WTC11 (cell line): ENCODE measurements around the gene LYST. TPM values are rescaled to one million over a fixed set of nuclear protein-coding genes. Genes with fewer than 3 reads are reported as not detected.

Experiments used
- ATAC-seq: fragments of 200-7000 bp; cut with Tn5 transposase; 2 replicates; pipeline ENCODE4 v1.10.0; 2021; ENCODE audit warnings: mild to moderate bottlenecking, moderate library complexity
- CTCF ChIA-PET: fragments of 300-600 bp; sonication (Branson Sonifier 250); formaldehyde crosslinking; loops from one replicate; lab custom pipeline; 2021; ENCODE audit warnings: antibody characterized with exemption; lab: Charles Lee
- POLR2A ChIA-PET: fragments of 350-600 bp; sonication (Branson Sonifier 250); formaldehyde crosslinking; loops from one replicate; lab custom pipeline; 2021; ENCODE audit warnings: antibody characterized with exemption; lab: Charles Lee
- DNase-seq: peaks from one replicate; pipeline ENCODE4 v3.0.0; 2021; ENCODE audit warnings: low spot score
- H3K27ac Mint-ChIP-seq: 2 replicates; pipeline ENCODE4 v1.8.0; 2021; ENCODE audit warnings: mixed read lengths
- H3K27me3 Mint-ChIP-seq: 2 replicates; pipeline ENCODE4 v1.8.0; 2021; ENCODE audit warnings: low read depth, mild to moderate bottlenecking, moderate library complexity, mixed read lengths
- H3K36me3 Mint-ChIP-seq: 2 replicates; pipeline ENCODE4 v1.8.0; 2021; ENCODE audit warnings: mixed read lengths
- H3K4me1 Mint-ChIP-seq: 2 replicates; pipeline ENCODE4 v1.8.0; 2022; ENCODE audit warnings: mixed read lengths
- H3K4me3 Mint-ChIP-seq: 2 replicates; pipeline ENCODE4 v1.8.0; 2021; ENCODE audit warnings: mild to moderate bottlenecking, moderate library complexity, mixed read lengths
- H3K9me3 Mint-ChIP-seq: 2 replicates; pipeline ENCODE4 v1.8.0; 2021; ENCODE audit warnings: mixed read lengths
- ATF1 ChIP-seq: sonication (generic); formaldehyde crosslinking; IDR thresholded peaks from 2 replicates; pipeline ENCODE4 v1.8.1; 2023; ENCODE audit warnings: mild to moderate bottlenecking, moderate library complexity, missing genetic modification reagents
- CREM ChIP-seq: sonication (generic); formaldehyde crosslinking; IDR thresholded peaks from 2 replicates; pipeline ENCODE4 v1.8.1; 2022; ENCODE audit warnings: mild to moderate bottlenecking, missing genetic modification reagents, moderate library complexity
- ELF4 ChIP-seq: sonication (generic); formaldehyde crosslinking; IDR thresholded peaks from 2 replicates; pipeline ENCODE4 v1.8.1; 2022; ENCODE audit warnings: low read depth, mild to moderate bottlenecking, moderate library complexity, missing genetic modification reagents
- ESRRA ChIP-seq: sonication (generic); formaldehyde crosslinking; IDR thresholded peaks from 2 replicates; pipeline ENCODE4 v1.8.1; 2022; ENCODE audit warnings: mild to moderate bottlenecking, missing genetic modification reagents, borderline replicate concordance
- ETV6 ChIP-seq: sonication (generic); formaldehyde crosslinking; IDR thresholded peaks from 2 replicates; pipeline ENCODE4 v1.8.1; 2022; ENCODE audit warnings: mild to moderate bottlenecking, missing genetic modification reagents
- MLX ChIP-seq: sonication (generic); formaldehyde crosslinking; IDR thresholded peaks from 2 replicates; pipeline ENCODE4 v1.8.1; 2023; ENCODE audit warnings: mild to moderate bottlenecking, missing genetic modification reagents, moderate library complexity
- MXD4 ChIP-seq: fragments of 250-450 bp; sonication (Bioruptor Pico); IDR thresholded peaks from 2 replicates; pipeline ENCODE4 v1.8.0; 2021; ENCODE audit warnings: mild to moderate bottlenecking, moderate library complexity, borderline replicate concordance
- TEAD1 ChIP-seq: sonication (generic); formaldehyde crosslinking; IDR thresholded peaks from 2 replicates; pipeline ENCODE4 v1.8.0; 2022; ENCODE audit warnings: mild to moderate bottlenecking, missing genetic modification reagents
- TEAD4 ChIP-seq: sonication (generic); formaldehyde crosslinking; IDR thresholded peaks from 2 replicates; pipeline ENCODE4 v1.8.0; 2022; ENCODE audit warnings: mild to moderate bottlenecking, missing genetic modification reagents
- ZNF423 ChIP-seq: fragments of 250-450 bp; sonication (Bioruptor Pico); IDR thresholded peaks from 2 replicates; pipeline ENCODE4 v2.1.2; 2022; ENCODE audit warnings: mild to moderate bottlenecking, moderate library complexity
- ZNF532 ChIP-seq: fragments of 250-450 bp; sonication (Bioruptor Pico); IDR thresholded peaks from 2 replicates; pipeline ENCODE4 v1.9.0; 2021; ENCODE audit warnings: mild to moderate bottlenecking, borderline replicate concordance
- total RNA-seq: library from RNA; stranded (reverse); gene quantifications from 3 replicates; pipeline ENCODE4 v1.2.3, GENCODE V29; 2021
- TF ChIP-seq, protein P1 (sequence below): sonication (generic); formaldehyde crosslinking; IDR thresholded peaks from 2 replicates; pipeline ENCODE4 v1.8.0; 2022; ENCODE audit warnings: mild to moderate bottlenecking, missing genetic modification reagents
- TF ChIP-seq, protein P2 (sequence below): sonication (generic); formaldehyde crosslinking; IDR thresholded peaks from 2 replicates; pipeline ENCODE4 v1.8.1; 2022; ENCODE audit warnings: mild to moderate bottlenecking, moderate library complexity, missing genetic modification reagents
- TF ChIP-seq, protein P3 (sequence below): fragments of 250-450 bp; sonication (Bioruptor Pico); IDR thresholded peaks from 2 replicates; pipeline ENCODE4 v2.1.2; 2022; ENCODE audit warnings: mild to moderate bottlenecking, moderate library complexity

The LYST gene
- total RNA-seq, 1 experiment from 2014 or later: 0.59 TPM

GRCh38 chr1:235642943-235643371, 223.7 kb downstream of the LYST start:
- POLR2A ChIA-PET: interaction anchor here (0.7 kb wide), 1 partner anchor 11 kb away, joined by 3 read pairs; no protein-coding TSS in a partner anchor

DNA sequence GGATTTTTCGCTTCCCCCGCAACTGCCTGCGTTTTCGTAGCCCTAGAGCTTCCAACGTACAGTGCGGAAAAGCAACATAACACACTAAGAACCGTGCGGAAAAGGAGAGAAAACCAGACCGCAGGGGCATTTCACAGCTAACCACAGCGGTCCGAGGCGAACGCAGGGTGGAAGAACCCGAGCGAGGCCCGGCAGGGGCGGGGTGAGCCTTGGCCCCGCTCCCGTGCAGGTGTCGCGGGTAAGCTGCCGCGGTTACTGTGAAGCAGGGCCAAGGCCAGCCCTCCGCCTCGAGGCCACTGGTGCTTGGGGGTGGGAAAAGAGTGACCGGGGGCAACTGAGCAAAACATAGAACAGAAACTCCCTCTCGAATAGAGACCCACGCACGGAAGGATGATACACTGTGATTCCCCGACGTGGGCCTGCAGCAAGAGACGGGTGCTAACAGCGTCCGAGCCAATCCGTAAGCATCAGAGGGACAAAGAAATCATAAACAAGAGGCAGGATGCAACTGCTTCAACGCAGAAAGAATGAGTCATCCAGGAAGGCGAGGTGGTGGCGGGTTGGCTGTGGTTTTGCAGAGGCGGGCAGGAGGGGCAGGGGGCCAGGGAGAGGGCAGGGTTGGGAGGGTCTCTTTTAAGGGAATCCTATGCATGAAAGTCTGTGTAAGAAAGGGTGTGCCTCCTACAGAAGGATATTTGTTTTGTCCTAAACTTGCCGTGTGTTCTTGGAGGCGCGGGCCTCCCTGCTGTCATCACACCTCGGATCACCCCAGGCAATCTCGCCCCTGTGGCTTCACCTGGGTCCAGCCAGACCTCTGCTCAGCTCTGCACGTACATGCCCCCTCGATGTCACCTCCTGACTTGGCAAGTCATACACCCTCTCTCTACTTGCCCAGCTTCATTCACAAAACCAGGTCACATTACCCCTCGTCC, 224.4 kb downstream of the LYST start:
- H3K36me3 Mint-ChIP-seq: no peaks in the 10 kb centered on the region
- H3K4me1 Mint-ChIP-seq: peaks cover 57% of the 10 kb centered on the region
- POLR2A ChIA-PET: interaction anchor here (0.7 kb wide), 1 partner anchor 11 kb away, joined by 3 read pairs; no protein-coding TSS in a partner anchor
- no peaks in the 10 kb centered on the region for H3K9me3 Mint-ChIP-seq
- CTCF ChIA-PET: interaction anchor here (1.0 to 2.1 kb wide), 6 partner anchors 9 to 138 kb away, joined by 4 to 9 read pairs (median 4); partner anchors contain the start of gene B3GALNT2
- TF ChIP-seq ESRRA (CRISPR knock-in tag) (no peak), TEAD4 (CRISPR knock-in tag) (no peak)
- TF ChIP-seq, protein P1, sequence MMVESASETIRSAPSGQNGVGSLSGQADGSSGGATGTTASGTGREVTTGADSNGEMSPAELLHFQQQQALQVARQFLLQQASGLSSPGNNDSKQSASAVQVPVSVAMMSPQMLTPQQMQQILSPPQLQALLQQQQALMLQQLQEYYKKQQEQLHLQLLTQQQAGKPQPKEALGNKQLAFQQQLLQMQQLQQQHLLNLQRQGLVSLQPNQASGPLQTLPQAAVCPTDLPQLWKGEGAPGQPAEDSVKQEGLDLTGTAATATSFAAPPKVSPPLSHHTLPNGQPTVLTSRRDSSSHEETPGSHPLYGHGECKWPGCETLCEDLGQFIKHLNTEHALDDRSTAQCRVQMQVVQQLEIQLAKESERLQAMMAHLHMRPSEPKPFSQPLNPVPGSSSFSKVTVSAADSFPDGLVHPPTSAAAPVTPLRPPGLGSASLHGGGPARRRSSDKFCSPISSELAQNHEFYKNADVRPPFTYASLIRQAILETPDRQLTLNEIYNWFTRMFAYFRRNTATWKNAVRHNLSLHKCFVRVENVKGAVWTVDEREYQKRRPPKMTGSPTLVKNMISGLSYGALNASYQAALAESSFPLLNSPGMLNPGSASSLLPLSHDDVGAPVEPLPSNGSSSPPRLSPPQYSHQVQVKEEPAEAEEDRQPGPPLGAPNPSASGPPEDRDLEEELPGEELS (CRISPR knock-in tag): peak; percentile 38; the same call in 1 of the 2 replicates
- ATAC-seq (peak; percentile 51), DNase-seq (peak; percentile 43)
- H3K27ac Mint-ChIP-seq: peak overlapping the region; percentile 97
- no peak overlapping the region; the same call in 1 of the 2 replicates for H3K4me3 Mint-ChIP-seq
- H3K27me3 Mint-ChIP-seq: no peaks in the 10 kb centered on the region

More at GRCh38 chr1:235642943-235643371, 223.7 kb downstream of the LYST start:
- Mint-ChIP-seq H3K27me3 (no peaks in the 10 kb centered on the region), H3K4me1 (peaks cover 64% of the 10 kb centered on the region), H3K27ac (peak overlapping the region; percentile 88), H3K36me3 (no peaks in the 10 kb centered on the region), H3K9me3 (no peaks in the 10 kb centered on the region), H3K4me3 (no peak overlapping the region)
- DNase-seq (peak; percentile 59), ATAC-seq (peak; percentile 77)
- CTCF ChIA-PET: interaction anchor here (1.0 to 1.7 kb wide), 3 partner anchors 9 to 139 kb away, joined by 4 to 5 read pairs (median 4); partner anchors contain the start of gene B3GALNT2
- 0 out of 2 replicates have a peak, but pooled peaks have one; percentile 15 for TF ChIP-seq TEAD1 (CRISPR knock-in tag)
- TF ChIP-seq, protein P2, sequence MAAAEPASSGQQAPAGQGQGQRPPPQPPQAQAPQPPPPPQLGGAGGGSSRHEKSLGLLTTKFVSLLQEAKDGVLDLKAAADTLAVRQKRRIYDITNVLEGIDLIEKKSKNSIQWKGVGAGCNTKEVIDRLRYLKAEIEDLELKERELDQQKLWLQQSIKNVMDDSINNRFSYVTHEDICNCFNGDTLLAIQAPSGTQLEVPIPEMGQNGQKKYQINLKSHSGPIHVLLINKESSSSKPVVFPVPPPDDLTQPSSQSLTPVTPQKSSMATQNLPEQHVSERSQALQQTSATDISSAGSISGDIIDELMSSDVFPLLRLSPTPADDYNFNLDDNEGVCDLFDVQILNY: no peak
- peak; percentile 43; the same call in 1 of the 2 replicates for TF ChIP-seq ZNF423 (CRISPR knock-in tag)

DNA sequence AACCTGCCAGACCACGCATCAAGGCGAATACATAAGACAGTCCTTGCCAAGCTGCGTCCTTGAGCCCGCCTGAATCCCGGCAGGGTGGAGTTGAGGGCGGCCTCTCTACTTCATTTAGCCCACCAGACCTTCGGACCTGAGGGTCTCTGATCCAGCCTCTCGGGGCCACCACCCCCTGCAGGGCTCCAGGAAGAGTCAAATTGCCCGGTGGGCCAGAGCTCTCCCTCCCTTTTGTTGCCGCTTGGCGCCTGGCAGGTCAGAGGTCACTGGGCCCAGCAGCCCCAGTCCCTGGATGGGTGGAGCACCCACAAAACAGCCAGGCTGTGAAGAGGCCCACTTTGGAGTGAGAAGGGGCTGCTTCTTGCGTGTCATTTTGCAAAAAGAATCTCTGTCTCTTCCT, 226.1 kb downstream of the LYST start:
- ChIA-PET CTCF (interaction anchor here (2.1 kb wide), 1 partner anchor 136 kb away, joined by 7 read pairs; the partner anchor contains the start of gene B3GALNT2), POLR2A (no interaction called here)

More for the DNA sequence above, 226.1 kb downstream of the LYST start:
- H3K9me3 Mint-ChIP-seq: no peaks in the 10 kb centered on the region
- H3K4me1 Mint-ChIP-seq: peaks cover 48% of the 10 kb centered on the region
- no peak overlapping the region for H3K27ac Mint-ChIP-seq
- DNase-seq: no peak
- TF ChIP-seq ETV6 (CRISPR knock-in tag) (no peak), CREM (CRISPR knock-in tag) (no peak), MLX (CRISPR knock-in tag) (no peak), ZNF423 (CRISPR knock-in tag) (no peak), ZNF532 (CRISPR knock-in tag) (no peak), ELF4 (CRISPR knock-in tag) (no peak), MXD4 (CRISPR knock-in tag) (no peak), ATF1 (no peak)
- TF ChIP-seq, protein P3, sequence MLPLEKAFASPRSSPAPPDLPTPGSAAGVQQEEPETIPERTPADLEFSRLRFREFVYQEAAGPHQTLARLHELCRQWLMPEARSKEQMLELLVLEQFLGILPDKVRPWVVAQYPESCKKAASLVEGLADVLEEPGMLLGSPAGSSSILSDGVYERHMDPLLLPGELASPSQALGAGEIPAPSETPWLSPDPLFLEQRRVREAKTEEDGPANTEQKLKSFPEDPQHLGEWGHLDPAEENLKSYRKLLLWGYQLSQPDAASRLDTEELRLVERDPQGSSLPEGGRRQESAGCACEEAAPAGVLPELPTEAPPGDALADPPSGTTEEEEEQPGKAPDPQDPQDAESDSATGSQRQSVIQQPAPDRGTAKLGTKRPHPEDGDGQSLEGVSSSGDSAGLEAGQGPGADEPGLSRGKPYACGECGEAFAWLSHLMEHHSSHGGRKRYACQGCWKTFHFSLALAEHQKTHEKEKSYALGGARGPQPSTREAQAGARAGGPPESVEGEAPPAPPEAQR (CRISPR knock-in tag): no peak
- no peak overlapping the region for H3K4me3 Mint-ChIP-seq
- ATAC-seq: no peak
- H3K36me3 Mint-ChIP-seq: no peaks in the 10 kb centered on the region
- no peaks in the 10 kb centered on the region for H3K27me3 Mint-ChIP-seq
